ENCODE data around the gene RAD18. TPM values are rescaled to one million over a fixed set of nuclear protein-coding genes. Genes with fewer than 3 reads are reported as not detected.

Gene RAD18
- polyA plus RNA-seq, 4 donors: 5.5 to 16.3 (median 8.1) TPM

DNA sequence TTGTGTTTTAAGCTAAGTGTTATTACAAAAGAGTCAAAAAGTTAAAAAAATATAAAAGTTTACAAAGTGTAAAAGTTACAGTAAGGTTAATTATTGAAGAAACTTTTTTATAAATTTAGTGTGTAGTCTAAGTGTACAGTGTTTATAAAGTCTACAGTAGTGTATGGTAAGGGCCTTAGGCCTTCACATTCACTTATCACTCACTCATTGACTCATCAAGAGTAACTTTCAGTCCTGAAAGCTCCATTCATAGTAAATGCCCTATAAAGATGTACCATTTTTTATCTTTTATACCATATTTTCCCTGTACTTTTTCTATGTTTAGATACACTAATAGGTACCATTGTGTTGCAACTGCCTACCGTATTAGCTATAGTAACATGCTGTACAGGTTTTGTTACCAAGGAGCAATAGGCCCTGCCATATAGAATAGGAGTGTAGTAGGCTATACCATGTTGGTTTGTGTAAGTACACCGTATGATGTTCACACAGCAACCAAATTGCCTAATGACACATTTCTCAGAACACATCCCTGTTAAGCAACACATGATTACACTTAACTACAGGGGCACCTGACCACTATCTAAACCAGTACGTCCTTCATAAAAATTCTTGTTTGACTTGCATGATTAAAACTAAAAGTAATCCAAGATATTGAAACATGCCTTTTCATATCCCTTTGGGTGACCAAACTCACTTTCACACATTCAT lies 17.2 kb downstream of the RAD18 start:
- 67 to 90% (median 78%) methylated on average over 3 of the region's 3 CpGs for WGBS, 3 donors
- DNase-seq (peak in 1 of 2 donors; percentile 70), FAIRE-seq (no peak)
- H3K27ac ChIP-seq (ENCODE audit: low read depth in 1 of 3, low read length in 2 of 3): peak overlapping the region in 1 of 3 donors; percentile 66
- no peak overlapping the region for H3K4me3 ChIP-seq (ENCODE audit: low read depth in 1 of 3, low read length in 3 of 3)
- no peaks in the 10 kb centered on the region for H3K4me1 ChIP-seq (ENCODE audit: control insufficient read depth in 3 of 3, insufficient read depth in 2 of 3, low read depth in 1 of 3, low read length in 2 of 3)
- H3K27me3 ChIP-seq (ENCODE audit: control insufficient read depth in 3 of 3, insufficient read depth in 3 of 3, low read length in 3 of 3): no peaks in the 10 kb centered on the region
- peaks cover 0 to 4% of the 10 kb centered on the region in 2 donors for H3K9me3 ChIP-seq (ENCODE audit: control insufficient read depth in 2 of 2, insufficient read depth in 1 of 2, low read depth in 1 of 2, low read length in 1 of 2)
- peaks cover 2 to 8% (median 3%) of the 10 kb centered on the region in 3 donors for H3K36me3 ChIP-seq (ENCODE audit: control insufficient read depth in 3 of 3, insufficient read depth in 2 of 3, low read depth in 1 of 3, low read length in 3 of 3)

GRCh38 chr3:8942746-8943488 lies 20.4 kb downstream of the RAD18 start:
- H3K27me3 ChIP-seq (ENCODE audit: control insufficient read depth in 3 of 3, insufficient read depth in 3 of 3, low read length in 3 of 3): no peaks in the 10 kb centered on the region
- H3K4me1 ChIP-seq (ENCODE audit: control insufficient read depth in 3 of 3, insufficient read depth in 2 of 3, low read depth in 1 of 3, low read length in 2 of 3): no peaks in the 10 kb centered on the region
- H3K36me3 ChIP-seq (ENCODE audit: control insufficient read depth in 3 of 3, insufficient read depth in 2 of 3, low read depth in 1 of 3, low read length in 3 of 3): peaks cover 2 to 15% (median 8%) of the 10 kb centered on the region in 3 donors
- peaks cover 0 to 4% of the 10 kb centered on the region in 2 donors for H3K9me3 ChIP-seq (ENCODE audit: control insufficient read depth in 2 of 2, insufficient read depth in 1 of 2, low read depth in 1 of 2, low read length in 1 of 2)
- no peak overlapping the region for H3K27ac ChIP-seq (ENCODE audit: low read depth in 1 of 3, low read length in 2 of 3)
- H3K4me3 ChIP-seq (ENCODE audit: low read depth in 1 of 3, low read length in 3 of 3): no peak overlapping the region
- no peak for FAIRE-seq
- 86 to 94% (median 89%) methylated on average over 4 of the region's 4 CpGs for WGBS, 3 donors
- DNase-seq: no peak

GRCh38 chr3:8942115-8942514 lies 21.2 kb downstream of the RAD18 start:
- DNase-seq: no peak
- FAIRE-seq: no peak
- 92 to 94% (median 93%) methylated on average over 4 of the region's 4 CpGs for WGBS, 3 donors

GRCh38 chr3:8938021-8938420 lies 25.3 kb downstream of the RAD18 start:
- 67 to 80% (median 69%) methylated on average over 1 of the region's 1 CpG for WGBS, 3 donors
- FAIRE-seq: no peak
- H3K36me3 ChIP-seq (ENCODE audit: control insufficient read depth in 3 of 3, insufficient read depth in 2 of 3, low read depth in 1 of 3, low read length in 3 of 3): peaks cover 2 to 19% (median 4%) of the 10 kb centered on the region in 3 donors
- no peaks in the 10 kb centered on the region for H3K4me1 ChIP-seq (ENCODE audit: control insufficient read depth in 3 of 3, insufficient read depth in 2 of 3, low read depth in 1 of 3, low read length in 2 of 3)
- no peak overlapping the region for H3K27ac ChIP-seq (ENCODE audit: low read depth in 1 of 3, low read length in 2 of 3)
- H3K9me3 ChIP-seq (ENCODE audit: control insufficient read depth in 2 of 2, insufficient read depth in 1 of 2, low read depth in 1 of 2, low read length in 1 of 2): peaks cover 0 to 4% of the 10 kb centered on the region in 2 donors
- H3K27me3 ChIP-seq (ENCODE audit: control insufficient read depth in 3 of 3, insufficient read depth in 3 of 3, low read length in 3 of 3): no peaks in the 10 kb centered on the region
- peak in 1 of 2 donors; percentile 11 for DNase-seq
- no peak overlapping the region for H3K4me3 ChIP-seq (ENCODE audit: low read depth in 1 of 3, low read length in 3 of 3)

More at GRCh38 chr3:8942115-8942514, 21.2 kb downstream of the RAD18 start:
- peaks cover 0 to 4% of the 10 kb centered on the region in 2 donors for H3K9me3 ChIP-seq (ENCODE audit: control insufficient read depth in 2 of 2, insufficient read depth in 1 of 2, low read depth in 1 of 2, low read length in 1 of 2)
- H3K27me3 ChIP-seq (ENCODE audit: control insufficient read depth in 3 of 3, insufficient read depth in 3 of 3, low read length in 3 of 3): no peaks in the 10 kb centered on the region
- no peak overlapping the region for H3K4me3 ChIP-seq (ENCODE audit: low read depth in 1 of 3, low read length in 3 of 3)
- peaks cover 2 to 15% (median 8%) of the 10 kb centered on the region in 3 donors for H3K36me3 ChIP-seq (ENCODE audit: control insufficient read depth in 3 of 3, insufficient read depth in 2 of 3, low read depth in 1 of 3, low read length in 3 of 3)
- H3K4me1 ChIP-seq (ENCODE audit: control insufficient read depth in 3 of 3, insufficient read depth in 2 of 3, low read depth in 1 of 3, low read length in 2 of 3): no peaks in the 10 kb centered on the region
- no peak overlapping the region for H3K27ac ChIP-seq (ENCODE audit: low read depth in 1 of 3, low read length in 2 of 3)

DNA sequence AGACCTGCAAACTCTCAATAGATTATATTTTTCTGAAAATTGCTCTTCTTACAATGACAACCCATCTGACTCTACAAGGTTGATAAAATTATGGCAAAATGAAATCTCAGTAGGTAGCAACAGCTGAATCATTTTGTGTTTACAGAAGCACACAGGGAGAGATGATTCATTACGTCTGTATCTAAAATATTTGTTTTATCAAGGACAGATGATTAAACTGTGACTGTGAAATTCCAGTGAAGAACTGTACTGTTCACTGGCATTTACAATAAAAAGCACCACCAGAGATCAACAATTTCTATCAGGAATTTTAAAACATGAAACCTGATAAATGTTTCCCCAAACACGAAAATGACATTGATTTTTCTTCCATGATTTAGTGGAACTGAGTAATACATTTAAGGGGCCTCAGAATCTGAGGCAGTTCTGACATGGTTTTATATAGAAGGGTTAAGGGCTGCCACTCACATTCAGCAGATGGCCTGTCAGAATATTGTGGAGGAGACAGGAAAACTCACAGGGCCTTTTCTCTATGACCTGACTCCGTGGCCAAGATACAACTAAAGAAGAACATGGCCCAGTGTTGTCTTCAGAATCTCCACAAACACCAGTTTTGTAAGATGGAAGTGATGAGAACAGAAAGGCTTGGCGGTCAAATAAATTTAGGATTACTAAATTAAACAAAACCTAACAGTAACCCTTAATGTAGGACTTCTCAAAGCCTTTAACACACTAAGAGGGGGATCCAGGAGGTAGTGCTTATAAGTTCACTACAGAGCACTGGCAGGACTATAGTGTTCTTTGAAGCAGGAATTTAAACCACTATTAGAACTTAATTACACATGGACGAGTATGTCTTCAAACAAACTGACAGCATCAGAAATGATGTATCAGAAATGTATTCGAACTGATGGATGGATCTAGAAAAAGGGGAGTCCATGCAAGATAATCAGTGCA lies 25.9 kb downstream of the RAD18 start:
- 62 to 66% (median 65%) methylated on average over 6 of the region's 6 CpGs for WGBS, 3 donors
- Histone ChIP-seq H3K4me3 (ENCODE audit: low read depth in 1 of 3, low read length in 3 of 3) (no peak overlapping the region), H3K27ac (ENCODE audit: low read depth in 1 of 3, low read length in 2 of 3) (no peak overlapping the region), H3K4me1 (ENCODE audit: control insufficient read depth in 3 of 3, insufficient read depth in 2 of 3, low read depth in 1 of 3, low read length in 2 of 3) (no peaks in the 10 kb centered on the region), H3K9me3 (ENCODE audit: control insufficient read depth in 2 of 2, insufficient read depth in 1 of 2, low read depth in 1 of 2, low read length in 1 of 2) (no peaks in the 10 kb centered on the region), H3K36me3 (ENCODE audit: control insufficient read depth in 3 of 3, insufficient read depth in 2 of 3, low read depth in 1 of 3, low read length in 3 of 3) (peaks cover 2 to 16% (median 4%) of the 10 kb centered on the region in 3 donors), H3K27me3 (ENCODE audit: control insufficient read depth in 3 of 3, insufficient read depth in 3 of 3, low read length in 3 of 3) (no peaks in the 10 kb centered on the region)
- DNase-seq (no peak), FAIRE-seq (no peak)

DNA sequence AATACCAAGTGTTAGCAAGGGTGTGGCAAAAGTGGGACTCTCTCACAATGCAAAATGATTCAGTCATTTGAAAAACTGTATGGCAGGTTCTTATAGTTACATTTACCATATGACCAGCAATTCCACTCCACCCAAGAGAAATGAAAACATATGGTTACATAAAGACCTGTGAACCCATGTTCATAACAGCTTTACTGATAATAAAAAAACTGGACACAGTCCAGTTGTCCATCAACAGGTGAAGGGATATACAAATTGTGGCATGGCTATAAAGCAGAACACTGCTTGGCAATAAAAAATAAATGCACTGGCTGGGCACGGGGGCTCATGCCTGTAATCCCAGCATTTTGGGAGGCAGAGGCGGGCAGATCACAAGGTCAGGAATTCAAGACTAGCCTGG lies 30.8 kb downstream of the RAD18 start:
- Histone ChIP-seq H3K4me3 (ENCODE audit: low read depth in 1 of 3, low read length in 3 of 3) (no peak overlapping the region), H3K9me3 (ENCODE audit: control insufficient read depth in 2 of 2, insufficient read depth in 1 of 2, low read depth in 1 of 2, low read length in 1 of 2) (no peaks in the 10 kb centered on the region), H3K27ac (ENCODE audit: low read depth in 1 of 3, low read length in 2 of 3) (no peak overlapping the region), H3K27me3 (ENCODE audit: control insufficient read depth in 3 of 3, insufficient read depth in 3 of 3, low read length in 3 of 3) (no peaks in the 10 kb centered on the region), H3K36me3 (ENCODE audit: control insufficient read depth in 3 of 3, insufficient read depth in 2 of 3, low read depth in 1 of 3, low read length in 3 of 3) (peaks cover 0 to 5% (median 2%) of the 10 kb centered on the region in 3 donors), H3K4me1 (ENCODE audit: control insufficient read depth in 3 of 3, insufficient read depth in 2 of 3, low read depth in 1 of 3, low read length in 2 of 3) (no peaks in the 10 kb centered on the region)
- no peak for FAIRE-seq
- 89 to 98% (median 94%) methylated on average over 2 of the region's 2 CpGs for WGBS, 3 donors
- DNase-seq: peak in 1 of 2 donors; percentile 30

DNA sequence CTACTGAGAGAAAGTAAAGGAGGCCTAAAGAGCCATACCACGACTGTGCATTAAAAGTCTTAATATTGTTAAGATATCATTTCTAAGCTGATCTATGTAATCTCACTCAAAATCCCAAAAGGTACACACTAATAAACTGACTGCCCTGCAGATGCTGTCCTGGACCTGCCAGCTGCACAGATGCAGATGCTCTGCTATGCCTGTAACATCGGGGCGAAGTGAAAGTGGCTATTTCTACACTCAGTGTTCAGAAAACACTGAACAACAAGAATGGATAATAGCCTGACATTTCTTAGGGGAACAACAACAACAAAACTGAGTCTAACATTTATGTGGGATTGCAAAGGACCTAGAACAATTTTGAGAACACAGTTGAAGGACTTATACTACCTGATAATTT lies 31.9 kb downstream of the RAD18 start:
- H3K9me3 ChIP-seq (ENCODE audit: control insufficient read depth in 2 of 2, insufficient read depth in 1 of 2, low read depth in 1 of 2, low read length in 1 of 2): no peaks in the 10 kb centered on the region
- FAIRE-seq (no peak), DNase-seq (no peak)
- 89 to 95% (median 92%) methylated on average over 3 of the region's 3 CpGs for WGBS, 3 donors
- no peak overlapping the region for H3K27ac ChIP-seq (ENCODE audit: low read depth in 1 of 3, low read length in 2 of 3)
- no peaks in the 10 kb centered on the region for H3K27me3 ChIP-seq (ENCODE audit: control insufficient read depth in 3 of 3, insufficient read depth in 3 of 3, low read length in 3 of 3)
- no peak overlapping the region for H3K4me3 ChIP-seq (ENCODE audit: low read depth in 1 of 3, low read length in 3 of 3)
- no peaks in the 10 kb centered on the region for H3K4me1 ChIP-seq (ENCODE audit: control insufficient read depth in 3 of 3, insufficient read depth in 2 of 3, low read depth in 1 of 3, low read length in 2 of 3)
- H3K36me3 ChIP-seq (ENCODE audit: control insufficient read depth in 3 of 3, insufficient read depth in 2 of 3, low read depth in 1 of 3, low read length in 3 of 3): peaks cover 0 to 3% (median 2%) of the 10 kb centered on the region in 3 donors

GRCh38 chr3:8929860-8930259 lies 33.4 kb downstream of the RAD18 start:
- H3K36me3 ChIP-seq (ENCODE audit: control insufficient read depth in 3 of 3, insufficient read depth in 2 of 3, low read depth in 1 of 3, low read length in 3 of 3): peaks cover 0 to 2% (median 2%) of the 10 kb centered on the region in 3 donors
- DNase-seq (no peak), FAIRE-seq (no peak)
- no peaks in the 10 kb centered on the region for H3K9me3 ChIP-seq (ENCODE audit: control insufficient read depth in 2 of 2, insufficient read depth in 1 of 2, low read depth in 1 of 2, low read length in 1 of 2)
- no peaks in the 10 kb centered on the region for H3K4me1 ChIP-seq (ENCODE audit: control insufficient read depth in 3 of 3, insufficient read depth in 2 of 3, low read depth in 1 of 3, low read length in 2 of 3)
- H3K27me3 ChIP-seq (ENCODE audit: control insufficient read depth in 3 of 3, insufficient read depth in 3 of 3, low read length in 3 of 3): no peaks in the 10 kb centered on the region
- no peak overlapping the region for H3K4me3 ChIP-seq (ENCODE audit: low read depth in 1 of 3, low read length in 3 of 3)
- WGBS, 3 donors: 71 to 84% (median 74%) methylated on average over 4 of the region's 4 CpGs
- H3K27ac ChIP-seq (ENCODE audit: low read depth in 1 of 3, low read length in 2 of 3): no peak overlapping the region
